A549 (cell line): Measurements from ENCODE around the gene CXCL9. TPM values are rescaled to one million over a fixed set of nuclear protein-coding genes. Genes with fewer than 3 reads are reported as not detected.

ENCODE experiments used
- ATAC-seq, 2 experiments: fragments of 200-7000 bp in 1 of 2; fragments of >200 bp in 1 of 2; cut with Nextera tagmentation in 1 of 2; cut with Tn5 transposase in 1 of 2; 3 replicates each; pipeline versions ENCODE4 v1.8.0 to v1.9.1; 2018 to 2020; ENCODE audit warnings: mild to moderate bottlenecking in 1 of 2, moderate library complexity in 1 of 2
- CTCF ChIA-PET: fragments of 300-600 bp; sonication (Branson Sonifier 250); formaldehyde crosslinking; extraction: SDS; loops from one replicate; lab custom pipeline; 2021; ENCODE audit warnings: antibody characterized with exemption, inconsistent platforms; lab: Yijun Ruan, JAX
- POLR2A ChIA-PET: fragments of 350-600 bp; formaldehyde crosslinking; extraction: SDS; loops from one replicate; lab custom pipeline; 2021; ENCODE audit warnings: antibody characterized with exemption, inconsistent platforms; lab: Yijun Ruan, JAX
- DNase-seq, 2 experiments: peaks; one replicate each; pipeline versions ENCODE4 v3.0.0 to v3.0.0-alpha.2; 2011 to 2016; ENCODE audit warnings: low read depth in 1 of 2, low spot score in 1 of 2
- FAIRE-seq: peaks from 2 replicates; lab custom pipeline; 2011; peaks lifted over from hg19 to GRCh38; lab: Jason Lieb, UNC
- H3K27ac ChIP-seq, 2 experiments: fragments of >200 bp; sonication (Bioruptor Twin); formaldehyde crosslinking; 3 replicates each; pipeline ENCODE4 v1.5.1; 2016 to 2017
- H3K4me1 ChIP-seq: fragments of >200 bp; sonication (Bioruptor Twin); formaldehyde crosslinking; 3 replicates; pipeline ENCODE4 v1.6.1; 2016
- H3K4me2 ChIP-seq: fragments of >200 bp; sonication (Bioruptor Twin); formaldehyde crosslinking; 3 replicates; pipeline ENCODE4 v1.6.1; 2016
- H3K4me3 ChIP-seq: fragments of >200 bp; sonication (Bioruptor Twin); formaldehyde crosslinking; 3 replicates; pipeline ENCODE4 v1.5.1; 2016
- H3K9me3 ChIP-seq: fragments of >200 bp; sonication (Bioruptor Twin); formaldehyde crosslinking; 3 replicates; pipeline ENCODE4 v1.6.1; 2016
- CBX2 ChIP-seq: fragments of 200-600 bp; sonication (generic); IDR thresholded peaks from 2 replicates; pipeline ENCODE4 v1.6.1; 2016; ENCODE audit warnings: low read depth, mild to moderate bottlenecking, borderline replicate concordance
- EP300 ChIP-seq, 2 experiments: fragments of >200 bp; sonication (Bioruptor Twin); formaldehyde crosslinking; IDR thresholded peaks; 2 replicates in 1 of 2; 3 replicates in 1 of 2; pipeline ENCODE4 v1.6.1; 2016 to 2017
- ESRRA ChIP-seq: fragments of 150-350 bp; IDR thresholded peaks from 2 replicates; pipeline ENCODE4 v1.6.1; 2014; ENCODE audit warnings: mild to moderate bottlenecking, low read length, borderline replicate concordance
- FOSL2 ChIP-seq, 2 experiments: fragments of 450-650 bp in 1 of 2; fragments of >200 bp in 1 of 2; sonication (Bioruptor Twin) in 1 of 2; formaldehyde crosslinking; IDR thresholded peaks; 2 replicates each; pipeline versions ENCODE4 v1.5.0 to v1.6.1; 2016 to 2020; ENCODE audit warnings: mild to moderate bottlenecking in 1 of 2, moderate library complexity in 1 of 2
- HOXB13 ChIP-seq: fragments of 250-450 bp; sonication (Bioruptor Pico); IDR thresholded peaks from 2 replicates; pipeline ENCODE4 v1.5.0; 2020; ENCODE audit warnings: low read depth, mild to moderate bottlenecking, moderate library complexity
- MYC ChIP-seq: IDR thresholded peaks from 2 replicates; pipeline ENCODE4 v1.6.1; 2012; ENCODE audit warnings: mild to moderate bottlenecking, inconsistent platforms, low read length, improper control_type of control experiment, borderline replicate concordance
- NFE2L2 ChIP-seq: fragments of 150-350 bp; conservative IDR thresholded peaks from 2 replicates; pipeline ENCODE4 v1.6.1; 2014; ENCODE audit warnings: low read length
- RARB ChIP-seq: fragments of 250-450 bp; sonication (Bioruptor Pico); IDR thresholded peaks from 2 replicates; pipeline ENCODE4 v1.8.0; 2021; ENCODE audit warnings: mild to moderate bottlenecking, moderate library complexity
- SMC3 ChIP-seq: fragments of >200 bp; sonication (Bioruptor Twin); formaldehyde crosslinking; IDR thresholded peaks from 3 replicates; pipeline ENCODE4 v1.6.1; 2018; ENCODE audit warnings: inconsistent platforms
- TFCP2L1 ChIP-seq: fragments of 250-450 bp; sonication (Bioruptor Pico); IDR thresholded peaks from 2 replicates; pipeline ENCODE4 v1.5.0; 2021; ENCODE audit warnings: mild to moderate bottlenecking
- ZC3H11A ChIP-seq: fragments of 450-650 bp; IDR thresholded peaks from 2 replicates; pipeline ENCODE4 v1.6.1; 2014; ENCODE audit warnings: antibody characterized with exemption, mild to moderate bottlenecking
- ZFP36 ChIP-seq: fragments of 450-650 bp; IDR thresholded peaks from 2 replicates; pipeline ENCODE4 v1.6.1; 2014; ENCODE audit warnings: borderline replicate concordance; ENCODE audit not compliant: partially characterized antibody
- ZNF302 ChIP-seq: fragments of 250-450 bp; sonication (Bioruptor Pico); IDR thresholded peaks from 2 replicates; pipeline ENCODE4 v1.9.0; 2021; ENCODE audit warnings: inconsistent platforms, mild to moderate bottlenecking, moderate library complexity
- WGBS: methylation state at CpG from one replicate; pipeline ENCODE4 v1.1.6; 2017; ENCODE audit errors: missing lambda C conversion rate; 5-methylcytosine and 5-hydroxymethylcytosine counted together
- polyA plus RNA-seq, 4 experiments: library from polyadenylated mRNA; depleted of rRNA in 3 of 4; stranded (reverse); fragments of >200 nt; fragmentation: RNase III in 1 of 4; extraction: RNeasy Plus Mini Kit Qiagen cat#74134 plus additional on column Dnase treatment in 1 of 4; gene quantifications; 2 replicates in 3 of 4; 3 replicates in 1 of 4; pipeline ENCODE4 v1.2.3, GENCODE V29; 2011 to 2017
- TF ChIP-seq, protein P1 (sequence below): fragments of 250-450 bp; sonication (Bioruptor Pico); IDR thresholded peaks from 2 replicates; pipeline ENCODE4 v1.5.0; 2020; ENCODE audit warnings: low read depth, mild to moderate bottlenecking, moderate library complexity
- TF ChIP-seq, protein P2 (sequence below): fragments of 450-650 bp; IDR thresholded peaks from 2 replicates; pipeline ENCODE4 v1.6.1; 2014; ENCODE audit warnings: antibody characterized with exemption
- TF ChIP-seq, protein P3 (sequence below): fragments of >200 bp; sonication (Bioruptor Twin); formaldehyde crosslinking; IDR thresholded peaks from 3 replicates; pipeline ENCODE4 v1.5.1; 2016
- TF ChIP-seq, protein P4 (sequence below): IDR thresholded peaks from 2 replicates; pipeline ENCODE4 v1.6.1; 2012; ENCODE audit warnings: low read depth, borderline replicate concordance
- TF ChIP-seq, protein P5 (sequence below): IDR thresholded peaks from 2 replicates; pipeline ENCODE4 v1.6.1; 2012

The CXCL9 gene
- polyA plus RNA-seq, 2 of the 4 experiments (the other 2 are of a cell fraction): not detected

DNA sequence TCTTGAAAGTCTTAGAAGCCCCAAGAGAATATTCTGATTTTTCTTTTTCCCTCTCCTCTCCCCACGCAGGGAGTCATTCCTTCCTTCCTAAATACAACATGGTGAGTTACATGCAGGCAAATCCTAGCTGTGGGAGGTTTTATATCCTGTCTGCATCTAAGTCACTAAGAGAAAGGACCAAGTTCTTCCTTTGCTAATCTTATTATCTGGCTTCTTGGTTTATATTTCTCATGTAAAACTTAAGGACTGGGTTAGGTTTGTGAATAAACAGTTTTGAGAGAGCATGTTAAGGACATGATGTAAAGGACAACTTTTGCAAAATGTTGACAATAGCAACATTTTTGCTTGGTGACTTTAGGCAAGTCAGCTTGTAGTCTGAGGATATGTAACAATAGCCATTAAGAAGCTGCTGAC, 5.1 kb upstream of the CXCL9 start:
- no peak overlapping the region for H3K27ac ChIP-seq
- H3K4me2 ChIP-seq: no peak overlapping the region
- TF ChIP-seq SMC3 (no peak), ZC3H11A (no peak), NFE2L2 (no peak), HOXB13 (CRISPR knock-in tag) (no peak)
- TF ChIP-seq, protein P1, sequence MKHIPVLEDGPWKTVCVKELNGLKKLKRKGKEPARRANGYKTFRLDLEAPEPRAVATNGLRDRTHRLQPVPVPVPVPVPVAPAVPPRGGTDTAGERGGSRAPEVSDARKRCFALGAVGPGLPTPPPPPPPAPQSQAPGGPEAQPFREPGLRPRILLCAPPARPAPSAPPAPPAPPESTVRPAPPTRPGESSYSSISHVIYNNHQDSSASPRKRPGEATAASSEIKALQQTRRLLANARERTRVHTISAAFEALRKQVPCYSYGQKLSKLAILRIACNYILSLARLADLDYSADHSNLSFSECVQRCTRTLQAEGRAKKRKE (CRISPR knock-in tag): no peak
- TF ChIP-seq, protein P2, sequence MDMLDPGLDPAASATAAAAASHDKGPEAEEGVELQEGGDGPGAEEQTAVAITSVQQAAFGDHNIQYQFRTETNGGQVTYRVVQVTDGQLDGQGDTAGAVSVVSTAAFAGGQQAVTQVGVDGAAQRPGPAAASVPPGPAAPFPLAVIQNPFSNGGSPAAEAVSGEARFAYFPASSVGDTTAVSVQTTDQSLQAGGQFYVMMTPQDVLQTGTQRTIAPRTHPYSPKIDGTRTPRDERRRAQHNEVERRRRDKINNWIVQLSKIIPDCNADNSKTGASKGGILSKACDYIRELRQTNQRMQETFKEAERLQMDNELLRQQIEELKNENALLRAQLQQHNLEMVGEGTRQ: no peak
- TF ChIP-seq, all 56 proteins: peak for 0
- ChIA-PET CTCF (no interaction called here), POLR2A (no interaction called here)
- DNase-seq (no peak), ATAC-seq (no peak), FAIRE-seq (no peak)
- Histone ChIP-seq H3K9me3 (no peaks in the 10 kb centered on the region), H3K4me1 (no peaks in the 10 kb centered on the region), H3K4me3 (no peak overlapping the region)
- WGBS: 4% methylated on average over 1 of the region's 1 CpG

DNA sequence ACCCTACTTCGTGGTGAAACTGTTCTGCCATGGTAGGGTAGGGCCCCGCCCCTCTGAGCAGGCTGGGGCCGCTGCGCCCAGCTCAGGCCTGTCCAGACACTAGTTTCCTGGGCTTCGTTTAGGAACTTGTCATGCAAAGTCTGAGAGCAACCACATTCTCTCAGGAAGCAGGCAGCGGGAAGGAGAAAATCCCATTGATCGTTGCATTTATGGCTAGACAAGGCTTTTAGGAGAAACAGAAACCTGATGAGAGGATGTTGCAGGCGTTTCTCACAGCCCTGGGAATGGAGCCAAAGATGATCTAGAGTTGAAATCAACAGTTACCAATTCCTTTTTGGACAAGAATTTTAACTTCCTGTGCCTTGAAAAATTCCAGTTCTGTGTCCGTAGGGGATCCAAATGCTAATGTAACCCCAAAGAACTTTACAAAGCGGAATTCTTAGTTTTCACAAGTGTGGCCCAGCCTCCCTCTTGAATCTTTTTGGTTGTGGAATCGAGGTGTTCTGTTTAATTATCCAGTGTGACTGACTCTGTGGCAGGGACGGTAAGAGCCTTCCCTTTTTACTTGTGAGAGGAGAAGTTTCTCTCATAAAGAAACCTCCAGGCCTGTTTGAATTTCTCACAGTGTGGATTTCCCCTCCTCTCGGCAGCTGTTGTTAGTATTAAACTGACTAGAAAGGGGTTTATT, 4.5 kb upstream of the CXCL9 start:
- Histone ChIP-seq H3K4me1 (no peaks in the 10 kb centered on the region), H3K9me3 (no peaks in the 10 kb centered on the region), H3K4me2 (no peak overlapping the region), H3K4me3 (no peak overlapping the region), H3K27ac (no peak overlapping the region)
- 68% methylated on average over 10 of the region's 13 CpGs for WGBS
- ATAC-seq (no peak), FAIRE-seq (no peak), DNase-seq (no peak)
- ChIA-PET CTCF (no interaction called here), POLR2A (no interaction called here)
- TF ChIP-seq, protein P3, sequence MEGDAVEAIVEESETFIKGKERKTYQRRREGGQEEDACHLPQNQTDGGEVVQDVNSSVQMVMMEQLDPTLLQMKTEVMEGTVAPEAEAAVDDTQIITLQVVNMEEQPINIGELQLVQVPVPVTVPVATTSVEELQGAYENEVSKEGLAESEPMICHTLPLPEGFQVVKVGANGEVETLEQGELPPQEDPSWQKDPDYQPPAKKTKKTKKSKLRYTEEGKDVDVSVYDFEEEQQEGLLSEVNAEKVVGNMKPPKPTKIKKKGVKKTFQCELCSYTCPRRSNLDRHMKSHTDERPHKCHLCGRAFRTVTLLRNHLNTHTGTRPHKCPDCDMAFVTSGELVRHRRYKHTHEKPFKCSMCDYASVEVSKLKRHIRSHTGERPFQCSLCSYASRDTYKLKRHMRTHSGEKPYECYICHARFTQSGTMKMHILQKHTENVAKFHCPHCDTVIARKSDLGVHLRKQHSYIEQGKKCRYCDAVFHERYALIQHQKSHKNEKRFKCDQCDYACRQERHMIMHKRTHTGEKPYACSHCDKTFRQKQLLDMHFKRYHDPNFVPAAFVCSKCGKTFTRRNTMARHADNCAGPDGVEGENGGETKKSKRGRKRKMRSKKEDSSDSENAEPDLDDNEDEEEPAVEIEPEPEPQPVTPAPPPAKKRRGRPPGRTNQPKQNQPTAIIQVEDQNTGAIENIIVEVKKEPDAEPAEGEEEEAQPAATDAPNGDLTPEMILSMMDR: no peak
- TF ChIP-seq, protein P1 (CRISPR knock-in tag): no peak
- no peak for TF ChIP-seq FOSL2 (IDR thresholded peaks at IDR 0.05)
- no peak for TF ChIP-seq FOSL2 (CRISPR knock-in tag; IDR thresholded peaks at IDR 0.05)
- no peak for TF ChIP-seq ZNF302
- TF ChIP-seq CBX2: no peak
- TF ChIP-seq EP300 (IDR thresholded peaks at IDR 0.05): no peak

DNA sequence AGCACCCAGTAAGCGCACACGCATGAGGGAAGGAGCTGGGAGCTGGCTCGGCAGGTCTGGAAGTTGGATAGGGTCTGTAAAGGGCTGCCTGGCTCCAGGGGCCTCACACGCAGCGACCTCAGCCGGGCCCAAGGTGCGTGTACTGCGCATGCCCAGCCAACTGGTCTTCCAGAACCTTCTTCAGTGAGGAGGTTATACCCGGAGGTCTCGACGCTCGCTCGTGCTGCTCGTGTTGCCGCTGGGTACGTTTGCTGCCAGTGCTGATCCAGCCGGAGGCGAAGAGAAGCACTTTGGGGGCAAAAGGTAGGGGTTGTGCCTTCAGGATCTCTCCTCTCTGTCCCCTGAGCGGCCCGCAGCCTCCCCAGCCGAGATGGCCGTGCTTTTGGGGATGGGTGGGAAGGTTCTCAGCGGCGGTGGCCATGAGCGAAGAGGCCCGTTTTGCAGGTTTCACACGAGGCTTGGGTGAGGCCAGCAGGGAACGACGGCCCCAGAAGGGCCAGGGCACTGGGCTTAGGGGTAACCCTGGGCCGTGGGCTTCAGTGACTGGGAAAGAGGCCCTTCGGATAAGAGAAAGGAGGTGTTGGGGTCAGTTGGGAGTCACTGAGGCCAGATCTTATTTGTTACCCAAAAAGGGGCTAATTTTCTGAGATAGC, 3.8 kb upstream of the CXCL9 start:
- no peak overlapping the region for H3K4me2 ChIP-seq

More for the DNA sequence above, 3.8 kb upstream of the CXCL9 start:
- no peak for FAIRE-seq
- no peak for ATAC-seq
- ChIA-PET POLR2A (no interaction called here), CTCF (no interaction called here)
- TF ChIP-seq MYC (no peak), ZC3H11A (no peak), RARB (CRISPR knock-in tag) (no peak), TFCP2L1 (CRISPR knock-in tag) (no peak), ESRRA (no peak), HOXB13 (CRISPR knock-in tag) (no peak), ZFP36 (no peak), CBX2 (no peak)
- TF ChIP-seq, protein P2: no peak
- TF ChIP-seq, protein P3: no peak
- TF ChIP-seq, protein P4, sequence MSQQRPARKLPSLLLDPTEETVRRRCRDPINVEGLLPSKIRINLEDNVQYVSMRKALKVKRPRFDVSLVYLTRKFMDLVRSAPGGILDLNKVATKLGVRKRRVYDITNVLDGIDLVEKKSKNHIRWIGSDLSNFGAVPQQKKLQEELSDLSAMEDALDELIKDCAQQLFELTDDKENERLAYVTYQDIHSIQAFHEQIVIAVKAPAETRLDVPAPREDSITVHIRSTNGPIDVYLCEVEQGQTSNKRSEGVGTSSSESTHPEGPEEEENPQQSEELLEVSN: no peak
- TF ChIP-seq, protein P5, sequence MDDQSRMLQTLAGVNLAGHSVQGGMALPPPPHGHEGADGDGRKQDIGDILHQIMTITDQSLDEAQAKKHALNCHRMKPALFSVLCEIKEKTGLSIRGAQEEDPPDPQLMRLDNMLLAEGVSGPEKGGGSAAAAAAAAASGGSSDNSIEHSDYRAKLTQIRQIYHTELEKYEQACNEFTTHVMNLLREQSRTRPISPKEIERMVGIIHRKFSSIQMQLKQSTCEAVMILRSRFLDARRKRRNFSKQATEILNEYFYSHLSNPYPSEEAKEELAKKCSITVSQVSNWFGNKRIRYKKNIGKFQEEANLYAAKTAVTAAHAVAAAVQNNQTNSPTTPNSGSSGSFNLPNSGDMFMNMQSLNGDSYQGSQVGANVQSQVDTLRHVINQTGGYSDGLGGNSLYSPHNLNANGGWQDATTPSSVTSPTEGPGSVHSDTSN: no peak
- no peak for DNase-seq
- Histone ChIP-seq H3K4me3 (no peak overlapping the region), H3K4me1 (no peaks in the 10 kb centered on the region), H3K27ac (no peak overlapping the region), H3K9me3 (no peaks in the 10 kb centered on the region)
- WGBS: 73% methylated on average over 11 of the region's 31 CpGs
